Common myeloid progenitor, CD34-positive (primary cell): ENCODE results near the gene WRAP73.

Experiments
- CTCF ChIA-PET: fragments of 350-600 bp; sonication (Branson Sonifier 250); formaldehyde crosslinking; loops from one replicate; lab custom pipeline; 2021; ENCODE audit warnings: antibody characterized with exemption; lab: Charles Lee
- POLR2A ChIA-PET: fragments of 350-600 bp; sonication (Branson Sonifier 250); formaldehyde crosslinking; loops from one replicate; lab custom pipeline; 2021; ENCODE audit warnings: antibody characterized with exemption; lab: Charles Lee
- DNase-seq, 3 donors: peaks; one replicate each; pipeline versions ENCODE4 v3.0.0 to v3.0.0-alpha.2; 2013
- H3K27ac ChIP-seq, 2 experiments: 1 replicate in 1 of 2; 2 replicates in 1 of 2; pipeline ENCODE4 v1.7.0; 2013; ENCODE audit warnings: inconsistent platforms in 2 of 2, low read length in 2 of 2, mild to moderate bottlenecking in 2 of 2, low read depth in 1 of 2, moderate library complexity in 1 of 2; ENCODE audit not compliant: severe bottlenecking in 2 of 2, insufficient read depth in 1 of 2, poor library complexity in 1 of 2
- H3K27me3 ChIP-seq, 5 experiments: replicated peaks in 2 of 5; 1 replicate in 3 of 5; 2 replicates in 2 of 5; pipeline versions ENCODE4 v1.6.1 to v1.7.0; 2013; ENCODE audit warnings: low read length in 4 of 5, mild to moderate bottlenecking in 2 of 5, moderate library complexity in 2 of 5, inconsistent platforms in 1 of 5; ENCODE audit not compliant: insufficient read depth in 5 of 5, control insufficient read depth in 4 of 5
- H3K36me3 ChIP-seq, 4 experiments: 1 replicate in 2 of 4; 2 replicates in 2 of 4; pipeline versions ENCODE4 v1.6.1 to v1.7.0; 2013; ENCODE audit warnings: low read length in 3 of 4, control low read depth in 1 of 4, mild to moderate bottlenecking in 1 of 4; ENCODE audit not compliant: control insufficient read depth in 4 of 4, insufficient read depth in 4 of 4
- H3K4me1 ChIP-seq, 4 experiments: 1 replicate in 3 of 4; 2 replicates in 1 of 4; pipeline versions ENCODE4 v1.6.1 to v1.7.1; 2013; ENCODE audit warnings: low read length in 3 of 4, mild to moderate bottlenecking in 3 of 4, control low read depth in 1 of 4, inconsistent platforms in 1 of 4, moderate library complexity in 1 of 4; ENCODE audit not compliant: control insufficient read depth in 4 of 4, insufficient read depth in 4 of 4; ENCODE audit errors: control extremely low read depth in 1 of 4
- H3K4me3 ChIP-seq, 7 experiments: 1 replicate in 4 of 7; 2 replicates in 3 of 7; pipeline versions ENCODE4 v1.5.1 to v1.7.0; 2013; ENCODE audit warnings: mild to moderate bottlenecking in 7 of 7, low read length in 6 of 7, moderate library complexity in 6 of 7, inconsistent platforms in 2 of 7, low read depth in 2 of 7, control low read depth in 1 of 7; ENCODE audit not compliant: insufficient read depth in 4 of 7, control insufficient read depth in 1 of 7; ENCODE audit errors: extremely low read depth in 1 of 7
- H3K9me3 ChIP-seq, 5 experiments: 1 replicate in 4 of 5; 2 replicates in 1 of 5; pipeline versions ENCODE4 v1.6.1 to v1.7.1; 2013; ENCODE audit warnings: low read length in 4 of 5, mild to moderate bottlenecking in 2 of 5, inconsistent platforms in 1 of 5, low read depth in 1 of 5, moderate library complexity in 1 of 5; ENCODE audit not compliant: control insufficient read depth in 4 of 5, insufficient read depth in 2 of 5; ENCODE audit errors: control extremely low read depth in 1 of 5
- WGBS: methylation state at CpG from one replicate; pipeline ENCODE4 v1.1.5; 2013; ENCODE audit not compliant: insufficient coverage; 5-methylcytosine and 5-hydroxymethylcytosine counted together

WRAP73 gene

GRCh38 chr1:3634059-3634800, 15.7 kb downstream of the WRAP73 start:
- Histone ChIP-seq H3K27ac (no peak overlapping the region), H3K9me3 (no peaks in the 10 kb centered on the region), H3K27me3 (no peaks in the 10 kb centered on the region), H3K36me3 (peaks cover 17 to 93% (median 61%) of the 10 kb centered on the region in 4 experiments), H3K4me1 (peaks cover 0 to 8% (median 4%) of the 10 kb centered on the region in 4 experiments), H3K4me3 (no peak overlapping the region)
- 99% methylated on average over 18 of the region's 22 CpGs for WGBS
- CTCF ChIA-PET: interaction anchor here (0.8 kb wide), 1 partner anchor 11 kb away, joined by 3 read pairs; no protein-coding TSS in a partner anchor
- POLR2A ChIA-PET: no interaction called here
- no peak for DNase-seq

GRCh38 chr1:3633344-3634058, 16.4 kb downstream of the WRAP73 start:
- CTCF ChIA-PET: interaction anchor here (0.8 kb wide), 1 partner anchor 10 kb away, joined by 3 read pairs; no protein-coding TSS in a partner anchor
- H3K36me3 ChIP-seq: peaks cover 19 to 93% (median 62%) of the 10 kb centered on the region in 4 experiments

GRCh38 chr1:3632716-3633343, 17.1 kb downstream of the WRAP73 start:
- ChIA-PET CTCF (no interaction called here), POLR2A (no interaction called here)
- H3K4me3 ChIP-seq: no peak overlapping the region
- peaks cover 0 to 8% (median 4%) of the 10 kb centered on the region in 4 experiments for H3K4me1 ChIP-seq
- H3K27ac ChIP-seq: no peak overlapping the region
- no peak for DNase-seq
- peaks cover 19 to 93% (median 63%) of the 10 kb centered on the region in 4 experiments for H3K36me3 ChIP-seq
- WGBS: 98% methylated on average over 26 of the region's 26 CpGs
- H3K27me3 ChIP-seq: no peaks in the 10 kb centered on the region
- no peaks in the 10 kb centered on the region for H3K9me3 ChIP-seq

More at GRCh38 chr1:3633344-3634058, 16.4 kb downstream of the WRAP73 start:
- DNase-seq: no peak
- Histone ChIP-seq H3K27me3 (no peaks in the 10 kb centered on the region), H3K9me3 (no peaks in the 10 kb centered on the region), H3K4me3 (no peak overlapping the region), H3K4me1 (peaks cover 0 to 8% (median 4%) of the 10 kb centered on the region in 4 experiments), H3K27ac (no peak overlapping the region)
- POLR2A ChIA-PET: no interaction called here
- WGBS: 98% methylated on average over 27 of the region's 28 CpGs

GRCh38 chr1:3632298-3632697, 17.6 kb downstream of the WRAP73 start:
- H3K9me3 ChIP-seq: no peaks in the 10 kb centered on the region
- CTCF ChIA-PET: no interaction called here
- WGBS: 97% methylated on average over 13 of the region's 17 CpGs
- no peaks in the 10 kb centered on the region for H3K27me3 ChIP-seq
- H3K4me1 ChIP-seq: peaks cover 0 to 8% (median 4%) of the 10 kb centered on the region in 4 experiments
- no peak for DNase-seq
- POLR2A ChIA-PET: no interaction called here
- no peak overlapping the region for H3K27ac ChIP-seq
- H3K36me3 ChIP-seq: peaks cover 19 to 93% (median 66%) of the 10 kb centered on the region in 4 experiments
- no peak overlapping the region for H3K4me3 ChIP-seq

GRCh38 chr1:3631320-3632260, 18.3 kb downstream of the WRAP73 start:
- no peak for DNase-seq
- ChIA-PET CTCF (no interaction called here), POLR2A (no interaction called here)
- Histone ChIP-seq H3K9me3 (no peaks in the 10 kb centered on the region), H3K27me3 (no peaks in the 10 kb centered on the region), H3K4me3 (no peak overlapping the region), H3K36me3 (peaks cover 19 to 88% (median 64%) of the 10 kb centered on the region in 4 experiments), H3K4me1 (peaks cover 0 to 8% (median 4%) of the 10 kb centered on the region in 4 experiments), H3K27ac (no peak overlapping the region)
- 94% methylated on average over 31 of the region's 36 CpGs for WGBS

GRCh38 chr1:3630914-3631313, 19.0 kb downstream of the WRAP73 start:
- 93% methylated on average over 9 of the region's 9 CpGs for WGBS
- Histone ChIP-seq H3K4me1 (peaks cover 2 to 9% (median 5%) of the 10 kb centered on the region in 4 experiments), H3K27me3 (no peaks in the 10 kb centered on the region), H3K9me3 (no peaks in the 10 kb centered on the region), H3K27ac (no peak overlapping the region), H3K36me3 (peaks cover 17 to 82% (median 61%) of the 10 kb centered on the region in 4 experiments), H3K4me3 (no peak overlapping the region)
- POLR2A ChIA-PET: no interaction called here
- CTCF ChIA-PET: interaction anchor here (0.9 kb wide), 1 partner anchor 18 kb away, joined by 4 read pairs; no protein-coding TSS in a partner anchor
- DNase-seq: no peak
